ENCODE results near the gene GPR132.
"Not testable (repeated sequence)": the region's sequence is repeated elsewhere in the genome, so short reads cannot be mapped to it uniquely, and the experiment has no call there.

The GPR132 gene, protein sequence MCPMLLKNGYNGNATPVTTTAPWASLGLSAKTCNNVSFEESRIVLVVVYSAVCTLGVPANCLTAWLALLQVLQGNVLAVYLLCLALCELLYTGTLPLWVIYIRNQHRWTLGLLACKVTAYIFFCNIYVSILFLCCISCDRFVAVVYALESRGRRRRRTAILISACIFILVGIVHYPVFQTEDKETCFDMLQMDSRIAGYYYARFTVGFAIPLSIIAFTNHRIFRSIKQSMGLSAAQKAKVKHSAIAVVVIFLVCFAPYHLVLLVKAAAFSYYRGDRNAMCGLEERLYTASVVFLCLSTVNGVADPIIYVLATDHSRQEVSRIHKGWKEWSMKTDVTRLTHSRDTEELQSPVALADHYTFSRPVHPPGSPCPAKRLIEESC

DNA sequence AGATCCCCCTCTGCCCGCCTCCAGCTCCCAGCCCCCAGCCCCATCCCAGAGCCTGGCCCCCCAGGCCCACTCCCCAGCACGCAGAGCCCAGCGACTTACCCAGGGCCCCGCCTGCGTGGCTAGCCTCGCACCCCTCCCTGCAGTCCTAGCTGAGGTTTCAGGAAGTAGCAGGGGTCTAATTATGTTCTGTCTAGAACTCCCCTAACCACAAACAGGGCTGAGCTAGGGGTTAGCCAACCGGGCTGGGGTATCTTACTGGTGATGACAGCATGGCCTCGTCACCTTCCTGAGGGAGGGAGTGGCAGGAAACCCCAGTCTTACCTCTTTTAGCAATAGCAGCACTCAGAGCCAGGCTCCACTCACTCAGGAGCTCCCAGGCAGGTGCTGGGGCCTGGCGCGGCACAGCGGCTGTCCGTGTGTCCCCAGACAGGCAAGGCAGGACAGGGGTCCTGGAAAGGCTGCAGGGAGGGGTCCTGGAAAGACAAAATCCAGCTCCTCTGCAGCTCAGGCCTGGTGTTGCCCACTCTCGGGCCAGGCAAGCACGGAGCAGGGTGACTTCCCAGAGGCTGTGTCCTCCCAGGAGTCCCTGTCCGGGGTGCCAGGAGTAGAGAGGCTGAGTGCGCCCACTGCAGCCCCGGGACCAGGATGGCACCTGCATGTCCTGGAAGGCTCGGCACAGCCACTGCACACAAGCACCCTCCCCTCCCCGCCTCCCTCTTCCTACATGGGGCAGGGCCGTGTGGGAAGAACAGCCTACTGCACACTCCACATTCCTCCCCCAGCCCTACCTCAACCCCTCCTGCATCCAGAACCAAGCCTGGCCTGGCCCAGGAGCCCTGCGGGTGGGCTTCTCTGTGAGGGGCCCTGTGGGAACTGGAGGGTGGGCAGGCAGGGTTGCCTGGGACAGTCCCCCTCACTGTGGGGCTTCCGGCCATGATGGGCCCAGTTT is at the start of gene GPR132:
Gene GPR132 (minus strand): TSS at position 151 of the 949 bp plus-strand sequence. CDS start 10,010 bp downstream, outside the sequence.
- DNase-seq (ENCODE audit: low read depth, low spot score) = no peak

DNA sequence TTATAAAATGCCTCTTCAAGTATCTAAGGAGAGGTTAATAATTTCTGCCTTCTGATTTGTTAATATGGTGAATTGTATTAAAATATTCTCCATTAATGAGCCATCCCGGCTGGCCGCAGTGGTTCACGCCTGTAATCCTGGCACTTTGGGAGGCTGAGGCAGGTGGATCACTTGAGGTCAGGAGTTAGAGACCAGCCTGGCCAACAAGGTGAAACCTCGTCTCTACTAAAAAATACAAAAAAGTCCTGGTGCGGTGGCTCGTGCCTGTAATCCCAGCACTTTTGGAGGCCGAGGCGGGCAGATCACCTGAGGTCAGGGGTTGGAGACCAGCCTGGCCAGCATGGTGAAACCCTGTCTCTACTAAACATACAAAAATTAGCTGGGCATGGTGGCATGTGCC is 44.0 kb upstream of the GPR132 start:
- not testable (repeated sequence) for DNase-seq (ENCODE audit: low read depth, low spot score)

DNA sequence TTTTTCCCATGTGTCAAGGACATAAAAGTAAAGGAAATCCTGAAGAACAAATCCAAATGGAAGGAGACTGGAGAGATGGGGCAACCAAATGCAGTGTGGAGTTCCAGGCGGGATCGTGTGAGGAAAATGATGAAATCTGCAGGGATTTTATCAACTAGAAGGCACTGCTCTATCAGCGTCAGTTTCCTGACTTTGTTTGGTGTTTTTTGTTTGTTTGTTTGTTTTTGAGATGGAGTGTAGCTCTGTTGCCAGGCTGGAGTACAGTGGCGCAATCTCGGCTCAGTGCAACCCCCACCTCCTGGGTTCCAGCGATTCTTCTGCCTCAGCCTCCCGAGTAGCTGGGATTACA is 43.3 kb upstream of the GPR132 start:
- no peak for DNase-seq (ENCODE audit: low read depth, low spot score)

DNA sequence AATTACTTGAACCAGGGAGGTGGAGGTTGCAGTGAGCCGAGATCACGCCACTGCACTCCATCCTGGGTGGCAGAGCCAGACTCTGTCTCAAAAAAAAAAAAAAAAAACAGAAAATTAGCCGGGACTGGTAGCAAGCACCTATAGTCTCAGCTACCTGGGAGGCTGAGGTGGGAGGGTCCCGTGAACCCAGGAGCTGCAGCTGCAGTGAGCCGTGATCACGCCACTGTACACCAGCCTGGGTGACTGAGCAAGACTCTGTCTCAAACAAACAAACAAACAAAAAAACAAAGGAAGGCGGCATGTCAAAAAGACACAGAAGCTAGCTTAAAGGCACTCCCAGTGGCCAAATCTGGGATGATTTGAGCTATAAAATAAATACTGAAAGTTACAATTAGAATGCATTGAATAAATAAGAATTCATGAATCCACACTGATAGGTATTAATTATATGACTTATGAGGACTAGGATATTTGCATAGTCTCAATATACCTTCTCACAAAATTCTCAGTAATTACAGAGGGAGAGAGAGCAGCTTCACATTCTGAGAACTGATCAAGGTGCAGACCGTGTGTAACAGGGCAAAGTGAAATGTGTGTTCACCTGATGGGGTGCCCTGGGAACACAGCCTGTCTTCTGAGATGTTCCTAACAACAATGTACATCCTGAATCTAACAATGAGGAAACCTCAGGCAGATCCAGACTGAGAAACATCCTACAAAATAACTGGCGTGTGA is 42.7 kb upstream of the GPR132 start:
- no peak for DNase-seq (ENCODE audit: low read depth, low spot score)

DNA sequence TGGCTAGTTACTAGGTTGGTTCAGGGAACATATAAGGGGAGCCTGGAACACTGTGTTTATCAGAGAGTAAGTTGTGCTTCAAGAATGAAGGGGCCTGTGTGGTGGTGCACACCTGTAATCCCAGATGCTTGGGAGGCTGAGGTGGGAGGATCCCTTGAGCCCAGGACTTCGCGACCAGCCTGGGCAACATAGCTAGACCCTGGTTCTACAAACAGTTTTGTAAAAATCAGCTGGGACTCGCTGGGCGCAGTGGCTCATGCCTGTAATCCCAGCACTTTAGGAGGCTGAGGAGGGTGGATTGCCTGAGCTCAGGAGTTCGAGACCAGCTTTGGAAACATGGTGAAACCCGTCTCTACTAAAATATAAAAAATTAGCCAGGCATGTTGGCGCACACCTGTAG is 42.1 kb upstream of the GPR132 start:
- no peak for DNase-seq (ENCODE audit: low read depth, low spot score)

DNA sequence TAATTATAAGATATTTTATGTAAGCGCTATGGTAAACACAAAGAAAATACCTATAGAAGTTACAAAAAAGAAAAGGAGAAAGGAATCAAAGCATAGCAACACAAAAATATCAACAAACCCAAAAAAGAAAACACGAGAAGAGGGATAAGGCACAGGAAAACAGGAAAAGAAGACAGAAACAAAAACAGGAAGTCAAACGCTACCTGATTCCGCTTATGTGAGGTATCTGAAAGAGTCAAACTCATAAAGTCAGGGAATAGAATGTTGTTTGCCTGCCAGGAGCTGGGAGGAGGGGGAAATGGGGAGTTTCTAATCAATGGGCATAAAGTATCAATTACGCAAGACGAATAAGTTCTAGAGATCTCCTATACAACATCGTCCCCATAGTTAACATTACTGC is 39.9 kb upstream of the GPR132 start:
- DNase-seq (ENCODE audit: low read depth, low spot score) = no peak

DNA sequence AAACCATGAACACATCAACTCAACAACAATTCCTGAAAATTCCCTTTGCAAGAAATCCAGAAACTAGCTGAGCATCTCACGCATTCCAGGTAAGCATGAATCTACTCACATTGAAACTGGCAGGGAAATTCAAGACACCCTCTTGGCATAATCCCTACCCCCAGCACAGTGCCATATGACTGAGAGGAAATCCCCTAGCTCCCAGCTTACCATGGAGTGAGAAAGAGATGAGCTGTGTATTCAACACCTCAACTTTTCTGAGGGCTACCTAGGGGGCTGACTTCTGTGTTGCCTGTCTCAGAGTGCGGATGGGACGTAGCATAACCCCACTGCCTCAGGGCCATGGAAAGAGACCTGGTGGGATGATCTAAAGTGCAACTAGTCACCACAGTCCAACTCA is 37.7 kb upstream of the GPR132 start:
- DNase-seq (ENCODE audit: low read depth, low spot score) = peak; percentile 9

DNA sequence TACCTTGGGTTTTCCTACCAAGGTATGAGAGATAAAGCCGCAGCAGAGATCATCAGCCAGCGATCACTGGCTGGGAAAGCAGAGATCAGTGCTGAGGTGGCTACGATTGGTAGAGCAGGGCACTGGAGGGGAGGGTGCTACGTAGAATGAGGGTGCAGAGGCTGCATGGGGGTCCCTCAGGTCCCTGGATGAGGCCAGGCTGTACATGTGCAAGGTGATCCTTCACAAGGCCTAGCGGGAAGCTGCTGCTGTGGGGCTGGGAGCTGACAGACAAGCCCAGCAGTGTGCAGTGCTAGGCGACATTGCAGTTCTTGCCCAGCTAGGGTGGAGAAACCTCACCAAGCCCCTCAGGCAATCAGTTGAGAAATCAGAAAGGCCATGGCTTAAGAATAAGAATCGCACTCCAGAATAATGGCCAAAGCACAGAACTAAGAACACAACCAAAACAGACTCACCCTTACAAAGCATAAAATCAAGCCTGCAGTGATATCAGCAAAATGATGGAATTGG is 37.2 kb upstream of the GPR132 start:
- DNase-seq (ENCODE audit: low read depth, low spot score) = no peak

DNA sequence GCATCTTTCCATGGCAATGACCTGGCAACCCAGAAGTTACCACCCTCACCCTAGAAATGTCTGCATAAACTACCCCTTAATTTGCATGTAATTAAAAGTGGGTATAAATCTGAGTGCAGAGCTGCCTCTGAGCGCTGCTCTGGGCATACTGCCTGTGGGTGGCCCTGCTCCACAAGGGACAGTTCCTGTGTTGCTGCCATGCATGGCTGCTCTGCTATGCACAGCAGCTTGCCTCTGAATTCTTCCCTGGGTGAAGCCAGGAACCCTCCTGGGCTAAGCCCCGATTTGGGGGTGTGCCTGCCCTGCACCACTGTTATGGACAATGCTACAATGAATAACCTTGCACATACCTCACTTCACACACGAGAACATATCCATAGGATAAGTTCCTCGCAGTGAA is 35.7 kb upstream of the GPR132 start:
- DNase-seq (ENCODE audit: low read depth, low spot score) = no peak

DNA sequence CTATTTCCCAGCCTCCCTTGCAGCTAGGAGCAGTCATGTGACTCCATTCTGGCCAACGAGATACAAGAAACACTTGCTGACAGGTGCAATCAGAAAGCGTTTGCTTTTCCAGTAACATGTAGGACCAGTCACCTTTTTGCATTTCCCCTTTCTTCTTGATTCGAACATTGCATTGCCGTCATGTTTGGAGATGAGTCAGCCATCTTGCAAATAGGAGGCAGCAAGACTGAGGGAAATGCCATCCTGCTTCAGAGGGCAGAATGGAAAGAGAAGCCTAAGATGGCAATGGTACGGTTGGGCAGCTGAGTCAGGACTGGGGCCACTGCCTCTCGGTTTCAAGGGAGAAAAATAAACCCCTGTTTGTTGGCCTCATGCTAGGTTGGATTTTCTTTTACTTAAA is 34.5 kb upstream of the GPR132 start:
- no peak for DNase-seq (ENCODE audit: low read depth, low spot score)

DNA sequence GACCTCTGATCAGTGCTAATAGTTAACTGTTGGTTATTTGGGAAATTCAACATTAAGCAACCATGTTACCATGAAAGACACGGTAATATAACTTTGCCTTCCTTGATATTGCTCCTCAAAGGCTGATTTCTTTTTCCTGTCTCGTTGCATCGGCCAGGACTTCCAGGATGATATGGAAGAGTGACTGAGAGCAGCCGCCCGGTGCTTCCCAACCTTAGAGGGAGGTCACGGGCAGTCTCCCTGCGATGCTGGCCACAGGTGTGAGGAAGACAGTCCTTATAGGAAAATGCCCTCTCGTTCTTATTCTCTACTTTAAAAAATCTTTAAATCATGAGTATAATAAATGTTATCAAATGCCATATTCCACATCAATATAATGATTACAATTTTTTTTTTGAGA is 33.1 kb upstream of the GPR132 start:
- DNase-seq (ENCODE audit: low read depth, low spot score) = no peak

DNA sequence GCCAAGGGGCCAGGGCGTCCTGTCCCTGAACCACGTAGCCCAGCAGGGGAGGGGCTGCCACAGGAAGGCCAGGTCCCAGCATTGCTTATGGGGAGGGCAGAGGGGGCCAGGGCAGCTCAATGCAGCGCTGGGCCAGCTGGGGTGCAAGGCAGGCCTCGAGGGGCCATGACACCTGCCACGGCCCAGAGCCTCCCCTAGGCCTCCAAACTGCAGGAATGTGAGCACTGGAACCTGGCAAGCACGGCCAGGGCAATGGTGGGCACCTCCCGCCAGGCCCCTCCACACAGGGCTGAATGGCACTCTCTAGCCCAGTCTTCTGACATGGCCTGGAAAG is 32.5 kb upstream of the GPR132 start:
- no peak for DNase-seq (ENCODE audit: low read depth, low spot score)

DNA sequence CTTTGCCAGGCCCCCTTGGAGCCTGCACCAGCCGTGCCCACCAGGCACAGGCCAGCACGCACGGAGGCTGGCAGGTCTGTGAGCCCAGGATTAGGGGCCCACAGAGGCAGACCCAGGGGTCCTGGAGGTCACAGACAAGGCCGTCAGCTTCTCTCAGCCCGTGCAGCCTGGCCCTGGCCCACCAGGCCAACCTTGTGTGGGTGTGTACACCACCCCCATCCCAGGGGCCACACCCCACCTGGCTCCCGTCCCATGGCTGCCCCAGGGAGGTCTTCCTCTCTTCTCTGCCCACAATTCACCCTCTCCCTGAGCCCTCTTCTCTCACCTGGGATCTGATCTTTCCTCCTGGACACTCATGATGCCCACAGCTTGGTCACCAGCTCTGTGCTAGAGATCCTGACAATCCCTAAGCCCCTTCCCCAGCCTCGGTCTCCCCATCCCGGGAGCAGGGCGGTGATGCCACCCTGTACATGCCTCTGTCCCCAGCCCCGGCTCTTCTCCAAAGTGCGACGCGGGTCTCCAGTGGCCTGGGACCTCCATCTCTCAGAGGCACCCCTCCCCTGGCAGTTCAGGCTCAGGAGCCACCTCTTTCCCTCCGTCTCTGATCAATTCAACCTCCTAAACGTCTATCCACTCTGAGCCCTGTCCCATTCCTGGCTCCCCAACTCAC is 31.1 kb upstream of the GPR132 start:
- DNase-seq (ENCODE audit: low read depth, low spot score) = no peak

DNA sequence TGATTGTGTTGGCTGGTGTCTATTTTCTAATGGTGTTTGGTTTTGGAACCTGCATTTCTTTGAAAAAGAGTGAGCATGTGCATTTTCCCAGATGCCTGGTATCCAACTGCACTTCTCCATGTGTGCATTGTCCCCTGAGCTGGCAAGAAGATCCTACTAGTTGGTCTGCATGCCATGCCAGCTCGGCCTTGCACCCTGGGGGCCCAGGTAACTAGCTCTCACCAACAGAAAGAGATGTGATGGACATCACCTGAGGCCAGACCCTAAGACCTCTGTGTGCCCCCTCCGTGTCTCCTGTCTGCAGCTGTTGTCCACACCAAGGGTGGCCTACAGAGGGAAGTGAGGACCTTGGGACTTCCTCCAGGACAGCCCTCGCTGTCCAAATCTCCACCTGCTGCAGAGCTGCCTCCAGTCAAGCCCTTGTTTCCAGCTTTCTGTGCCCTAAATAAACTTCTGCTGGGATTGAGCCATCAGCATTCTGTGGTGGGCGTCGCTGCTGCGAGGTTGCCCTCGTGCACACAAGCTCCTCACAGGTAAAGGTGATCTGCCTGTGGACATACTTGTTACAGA is 30.1 kb upstream of the GPR132 start:
- no peak for DNase-seq (ENCODE audit: low read depth, low spot score)

DNA sequence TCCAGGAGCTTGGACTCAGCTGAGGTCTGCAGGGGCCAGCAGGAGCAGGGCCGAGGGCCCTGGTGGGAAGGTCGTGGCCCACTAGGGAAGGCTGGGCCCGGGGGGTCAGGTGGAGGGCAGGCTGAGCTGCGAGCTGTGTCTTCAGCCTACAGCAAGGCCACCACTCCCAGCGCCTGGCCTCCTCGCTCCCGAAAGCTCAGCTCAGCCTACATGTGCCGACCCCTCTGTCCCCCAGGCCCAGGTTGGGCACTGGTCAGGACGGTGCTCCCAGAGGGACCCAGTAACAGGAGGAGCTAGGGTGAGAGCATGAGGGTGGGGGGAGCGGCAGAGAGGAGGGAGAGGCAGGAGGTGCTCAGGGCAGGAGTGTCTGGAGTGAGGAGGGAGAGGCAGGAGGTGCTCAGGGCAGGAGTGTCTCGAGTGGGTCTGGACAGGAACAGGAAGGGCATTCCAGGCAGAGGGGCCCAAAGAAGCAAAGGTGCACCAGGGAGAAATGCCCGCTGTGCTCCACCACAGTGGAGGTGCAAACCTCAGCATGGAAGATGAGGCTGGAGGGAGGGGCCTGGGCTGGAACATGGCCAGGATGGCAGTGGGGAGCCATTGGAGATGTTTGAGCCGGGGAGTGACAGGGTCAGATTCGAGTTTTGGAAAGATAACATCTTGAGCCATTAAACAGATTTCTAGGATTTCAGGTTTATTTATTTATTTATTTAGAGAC is 29.1 kb upstream of the GPR132 start:
- no peak for DNase-seq (ENCODE audit: low read depth, low spot score)

DNA sequence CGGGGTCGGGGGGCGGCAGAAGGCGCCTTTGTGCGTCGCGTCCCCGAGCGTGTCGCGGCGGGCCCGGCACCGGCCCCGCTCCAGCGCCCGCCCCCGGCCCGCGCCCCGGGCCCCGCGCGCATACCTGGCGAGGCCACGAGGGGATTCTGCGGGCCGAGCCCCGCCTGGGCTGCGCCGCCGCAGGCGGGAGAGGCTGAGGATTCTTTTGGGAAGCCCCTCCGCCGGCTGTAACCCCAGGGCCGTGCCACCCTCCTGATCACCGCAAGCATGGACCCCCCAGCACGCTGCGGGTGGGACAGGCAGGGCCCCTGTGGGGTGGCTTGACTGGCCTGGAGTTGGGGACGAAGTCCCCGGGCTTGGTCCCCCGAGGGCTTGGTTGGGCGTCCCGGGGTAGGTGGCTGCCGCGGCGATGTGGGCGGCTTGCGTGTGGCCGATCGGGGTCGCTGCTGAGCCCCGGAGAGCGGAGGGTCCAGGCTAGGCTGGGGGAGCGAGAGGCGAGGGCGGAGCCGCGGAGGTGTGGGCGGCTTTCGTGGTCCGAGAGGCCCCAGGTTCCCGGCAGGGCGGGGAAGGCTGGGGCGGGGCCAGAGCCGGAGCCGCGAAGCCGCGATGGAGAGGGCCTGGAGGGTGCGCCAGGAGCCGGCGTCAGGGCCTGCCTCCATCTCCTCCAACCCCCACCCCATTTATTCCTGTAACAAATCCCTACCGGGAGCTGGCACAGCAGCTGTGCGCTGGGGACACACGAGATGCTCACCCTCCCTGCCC is 28.4 kb upstream of the GPR132 start:
- DNase-seq (ENCODE audit: low read depth, low spot score) = peak; percentile 93

DNA sequence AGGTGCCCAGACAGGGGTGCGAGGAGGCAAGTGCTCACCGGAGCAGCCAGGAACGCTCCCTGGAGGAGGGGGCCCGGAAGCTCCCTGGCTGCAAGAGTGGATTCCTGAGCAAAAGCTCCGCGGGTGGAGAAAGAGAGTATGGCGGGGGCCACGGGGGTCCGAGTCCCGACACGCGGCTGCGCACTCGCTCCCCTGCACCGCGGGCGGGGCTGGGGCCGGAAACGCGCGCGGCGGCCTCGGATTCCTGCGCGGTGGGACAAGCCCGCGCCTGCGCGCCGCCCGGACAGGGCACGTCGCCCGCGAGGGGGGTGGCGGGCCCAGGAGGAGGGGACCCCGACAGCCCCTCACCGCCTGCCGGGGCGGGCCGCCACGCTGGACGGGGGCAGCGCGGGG is 27.8 kb upstream of the GPR132 start:
- peak; percentile 32 for DNase-seq (ENCODE audit: low read depth, low spot score)

DNA sequence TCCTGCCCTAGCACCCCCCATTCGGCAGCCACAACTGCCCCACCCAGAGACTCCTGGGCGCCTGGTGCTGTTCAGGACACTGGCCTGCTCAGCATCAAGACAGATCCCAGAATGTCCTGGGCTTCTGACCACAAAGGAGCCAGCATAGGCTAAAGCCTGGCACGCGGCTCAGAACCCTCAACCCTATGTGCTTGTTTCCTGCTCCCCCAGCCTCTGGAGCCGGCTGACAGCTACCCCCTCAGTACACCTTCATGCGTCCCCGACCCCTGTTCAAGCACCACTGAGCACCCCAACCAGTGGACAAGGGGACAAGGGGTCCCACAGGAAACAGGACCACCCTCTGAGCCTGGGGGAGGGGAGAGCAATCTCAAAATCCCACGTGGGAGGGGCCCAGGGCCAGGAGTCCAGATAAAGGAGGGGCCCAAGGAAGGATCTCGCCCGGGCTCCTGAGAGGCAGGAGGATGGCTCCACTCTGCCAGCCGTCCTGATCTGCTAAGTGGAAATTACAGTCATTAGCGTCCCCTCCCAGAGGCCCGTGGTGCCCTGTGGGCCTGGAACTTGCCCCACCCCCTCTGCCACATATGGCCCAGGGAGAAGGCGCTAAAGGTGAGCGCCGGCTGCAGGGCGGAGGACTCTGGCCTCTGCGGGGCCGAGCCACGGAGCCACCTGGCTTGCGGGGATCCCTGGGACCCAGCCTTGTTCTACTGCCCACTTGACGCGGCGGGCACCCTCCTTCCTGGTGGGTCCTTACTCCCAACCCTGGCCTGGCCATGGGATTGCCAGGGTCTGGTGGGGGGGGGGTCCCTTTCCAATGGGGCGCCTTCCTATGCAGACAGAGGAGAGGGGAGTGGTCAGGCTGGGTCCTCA is 27.2 kb upstream of the GPR132 start:
- DNase-seq (ENCODE audit: low read depth, low spot score) = peak; percentile 50
